MCF 10A (cell line): ENCODE results near the gene CCNI2. TPM values are rescaled to one million over a fixed set of nuclear protein-coding genes. Genes with fewer than 3 reads are reported as not detected.

Source experiments
- BruUV-seq: library from RNA; stranded (reverse); fragments of 400-500 nt; replicated peaks from 2 replicates; lab custom pipeline; 2021; lab: Mats Ljungman, UMichigan
- CTCF ChIA-PET: fragments of 300-600 bp; sonication (Branson Sonifier 250); formaldehyde crosslinking; extraction: SDS; loops from one replicate; lab custom pipeline; 2021; ENCODE audit warnings: antibody characterized with exemption, inconsistent platforms; lab: Yijun Ruan, JAX
- POLR2A ChIA-PET: fragments of 300-600, 350-650 bp; sonication (Branson Sonifier 250); formaldehyde crosslinking; extraction: SDS; loops from one replicate; lab custom pipeline; 2020; ENCODE audit warnings: antibody characterized with exemption, inconsistent platforms; lab: Yijun Ruan, JAX
- DNase-seq: peaks from one replicate; pipeline ENCODE4 v3.0.0-alpha.2; 2018; ENCODE audit not compliant: unreplicated experiment
- H3K27ac Mint-ChIP-seq: one replicate; pipeline ENCODE4 v1.8.0; 2022; ENCODE audit warnings: mild to moderate bottlenecking, low read depth, mixed read lengths; ENCODE audit not compliant: unreplicated experiment
- H3K27me3 Mint-ChIP-seq: one replicate; pipeline ENCODE4 v1.8.0; 2022; ENCODE audit warnings: mixed read lengths; ENCODE audit not compliant: insufficient read depth, unreplicated experiment
- H3K36me3 Mint-ChIP-seq: one replicate; pipeline ENCODE4 v1.8.0; 2022; ENCODE audit warnings: mild to moderate bottlenecking, moderate library complexity, mixed read lengths; ENCODE audit not compliant: insufficient read depth, unreplicated experiment
- H3K4me1 Mint-ChIP-seq: one replicate; pipeline ENCODE4 v1.8.0; 2022; ENCODE audit warnings: mixed read lengths; ENCODE audit not compliant: insufficient read depth, unreplicated experiment
- H3K4me3 Mint-ChIP-seq: one replicate; pipeline ENCODE4 v1.8.0; 2022; ENCODE audit warnings: mild to moderate bottlenecking, moderate library complexity, mixed read lengths; ENCODE audit not compliant: unreplicated experiment
- H3K9me3 Mint-ChIP-seq: one replicate; pipeline ENCODE4 v1.8.0; 2022; ENCODE audit warnings: mixed read lengths; ENCODE audit not compliant: unreplicated experiment
- intact Hi-C: fragments of 100-400 bp; cut with micrococcal nuclease; formaldehyde crosslinking; loops from 2 replicates; pipeline ENCODE4 v1.14.1; 2022
- total RNA-seq: library from RNA; stranded (reverse); gene quantifications from 2 replicates; pipeline ENCODE4 v1.2.3, GENCODE V29; 2022
- TF ChIP-seq, protein P1 (sequence below): fragments of 200-600 bp; IDR thresholded peaks from one replicate; pipeline ENCODE4 v1.8.0; 2022; ENCODE audit warnings: antibody characterized with exemption, mild to moderate bottlenecking; ENCODE audit not compliant: unreplicated experiment

CCNI2 gene
- total RNA-seq, 1 experiment from 2014 or later = 0.16 TPM

DNA sequence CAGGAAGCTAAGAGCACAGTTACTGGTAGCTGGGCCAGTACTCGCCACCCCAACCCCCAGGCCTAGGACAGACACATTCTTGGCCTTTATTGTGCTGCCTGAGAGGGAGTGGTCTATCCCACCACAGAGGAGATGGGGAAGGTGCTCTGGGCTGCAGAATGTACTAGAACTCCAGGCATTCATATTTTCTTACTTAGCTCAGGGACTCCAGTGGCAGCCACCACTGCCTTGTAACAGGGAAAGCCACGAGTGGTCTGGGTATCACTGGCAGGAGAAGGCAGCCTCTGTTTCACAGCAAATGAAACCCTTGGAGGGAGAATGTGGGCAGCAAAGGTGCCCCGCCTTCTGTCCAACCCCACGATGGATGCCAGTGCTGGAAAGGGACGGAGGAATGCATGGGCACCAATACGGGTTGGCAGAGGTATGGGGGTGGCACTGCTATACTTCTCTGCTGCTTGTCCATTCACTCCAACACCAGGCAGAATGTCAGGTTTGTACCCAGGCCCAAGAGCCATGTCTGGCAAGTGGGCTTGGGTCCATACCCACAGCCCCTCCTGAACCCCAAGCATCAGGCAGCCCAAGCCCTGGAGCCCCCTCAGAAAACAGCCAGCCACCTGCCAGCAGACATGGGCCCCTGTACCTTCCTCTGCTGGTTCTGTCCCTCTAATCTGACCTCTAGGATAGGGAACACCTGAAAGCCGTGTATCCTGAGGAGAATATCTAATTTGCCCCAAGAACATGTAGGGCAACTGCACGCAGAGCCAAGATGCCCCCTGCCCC is 25.3 kb downstream of the CCNI2 start:
- Mint-ChIP-seq H3K9me3 (no peaks in the 10 kb centered on the region), H3K27ac (no peak overlapping the region), H3K4me3 (no peak overlapping the region), H3K27me3 (no peaks in the 10 kb centered on the region), H3K4me1 (peaks cover 19% of the 10 kb centered on the region), H3K36me3 (no peaks in the 10 kb centered on the region)
- ChIA-PET POLR2A (interaction anchor here (0.7 to 1.0 kb wide), 2 partner anchors 9 to 34 kb away, joined by 3 to 7 read pairs; no protein-coding TSS in a partner anchor), CTCF (interaction anchor here (0.9 to 1.4 kb wide), 2 partner anchors 18 to 245 kb away, joined by 3 read pairs; no protein-coding TSS in a partner anchor)
- intact Hi-C loops = no loop called here
- TF ChIP-seq, protein P1, sequence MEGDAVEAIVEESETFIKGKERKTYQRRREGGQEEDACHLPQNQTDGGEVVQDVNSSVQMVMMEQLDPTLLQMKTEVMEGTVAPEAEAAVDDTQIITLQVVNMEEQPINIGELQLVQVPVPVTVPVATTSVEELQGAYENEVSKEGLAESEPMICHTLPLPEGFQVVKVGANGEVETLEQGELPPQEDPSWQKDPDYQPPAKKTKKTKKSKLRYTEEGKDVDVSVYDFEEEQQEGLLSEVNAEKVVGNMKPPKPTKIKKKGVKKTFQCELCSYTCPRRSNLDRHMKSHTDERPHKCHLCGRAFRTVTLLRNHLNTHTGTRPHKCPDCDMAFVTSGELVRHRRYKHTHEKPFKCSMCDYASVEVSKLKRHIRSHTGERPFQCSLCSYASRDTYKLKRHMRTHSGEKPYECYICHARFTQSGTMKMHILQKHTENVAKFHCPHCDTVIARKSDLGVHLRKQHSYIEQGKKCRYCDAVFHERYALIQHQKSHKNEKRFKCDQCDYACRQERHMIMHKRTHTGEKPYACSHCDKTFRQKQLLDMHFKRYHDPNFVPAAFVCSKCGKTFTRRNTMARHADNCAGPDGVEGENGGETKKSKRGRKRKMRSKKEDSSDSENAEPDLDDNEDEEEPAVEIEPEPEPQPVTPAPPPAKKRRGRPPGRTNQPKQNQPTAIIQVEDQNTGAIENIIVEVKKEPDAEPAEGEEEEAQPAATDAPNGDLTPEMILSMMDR = no peak
- no TSS peak for BruUV-seq
- no peak for DNase-seq

DNA sequence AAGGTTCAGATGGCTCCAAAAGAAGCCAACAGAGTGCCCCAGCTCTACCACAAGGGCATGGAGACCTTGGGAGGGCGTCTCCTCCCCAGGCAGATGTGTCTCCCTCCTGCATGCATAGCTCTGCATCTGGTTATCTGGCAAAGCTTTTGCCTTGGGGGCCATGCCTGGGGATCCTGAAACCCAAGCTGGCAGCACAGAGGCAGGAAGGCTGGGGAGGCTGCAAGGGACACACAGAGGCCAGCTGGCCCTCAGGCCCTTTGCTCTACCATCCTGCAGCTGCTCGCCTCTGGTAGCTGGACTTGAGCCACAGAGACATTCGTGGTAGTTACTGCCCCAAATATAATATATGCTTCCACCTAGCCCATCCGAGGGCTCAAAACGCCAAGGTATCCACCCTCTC is 25.9 kb downstream of the CCNI2 start:
- BruUV-seq = no TSS peak
- Mint-ChIP-seq H3K4me3 (no peak overlapping the region), H3K4me1 (peaks cover 19% of the 10 kb centered on the region), H3K27ac (peak overlapping the region; percentile 10), H3K36me3 (no peaks in the 10 kb centered on the region), H3K27me3 (no peaks in the 10 kb centered on the region), H3K9me3 (no peaks in the 10 kb centered on the region)
- CTCF ChIA-PET = interaction anchor here (1.4 to 3.9 kb wide), 2 partner anchors 47 to 246 kb away, joined by 3 to 26 read pairs; no protein-coding TSS in a partner anchor
- intact Hi-C loops = no loop called here
- TF ChIP-seq, protein P1 = no peak
- no peak for DNase-seq
- POLR2A ChIA-PET = interaction anchor here (1.0 kb wide), 1 partner anchor 34 kb away, joined by 3 read pairs; no protein-coding TSS in a partner anchor

DNA sequence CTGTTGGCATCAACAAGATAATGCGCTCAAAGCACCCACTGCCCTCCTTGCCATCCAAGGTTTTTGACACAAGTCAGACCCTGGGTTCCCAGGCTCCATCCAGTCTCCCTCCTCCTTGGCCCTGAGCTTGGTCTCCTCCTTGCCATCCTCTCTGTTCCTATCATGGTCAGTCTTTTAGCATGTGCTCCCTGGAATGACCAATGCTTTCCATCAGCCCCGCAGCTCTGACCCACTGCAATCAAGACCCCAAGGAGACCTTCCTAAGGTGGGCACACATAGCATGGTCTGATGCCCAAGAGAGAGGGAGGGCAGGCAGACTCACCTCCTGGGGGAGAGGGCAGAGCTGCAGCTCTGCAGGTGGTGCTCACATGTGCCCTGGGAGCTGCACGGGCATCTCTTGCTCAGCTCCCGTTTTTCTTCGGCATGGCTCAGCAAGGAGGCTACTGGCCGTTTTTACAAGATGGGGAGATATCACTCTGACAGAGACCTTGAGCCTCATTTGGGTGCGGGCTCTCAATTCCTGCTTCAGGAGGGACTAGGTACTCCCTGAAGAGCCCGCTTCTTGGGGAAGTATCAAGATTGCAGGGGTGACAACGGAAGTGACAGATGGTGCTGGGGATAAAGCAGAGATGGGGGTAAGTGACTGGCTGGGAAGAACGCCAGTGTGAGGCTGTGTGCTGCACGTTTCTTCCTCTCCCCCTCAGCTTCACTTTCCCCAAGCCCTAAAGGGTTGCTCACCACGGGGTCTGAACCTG is 26.6 kb downstream of the CCNI2 start:
- DNase-seq = no peak
- Mint-ChIP-seq H3K4me3 (no peak overlapping the region), H3K9me3 (no peaks in the 10 kb centered on the region), H3K4me1 (peaks cover 22% of the 10 kb centered on the region), H3K27ac (peak overlapping the region; percentile 10), H3K27me3 (no peaks in the 10 kb centered on the region), H3K36me3 (no peaks in the 10 kb centered on the region)
- intact Hi-C loops = no loop called here
- TF ChIP-seq, protein P1 = no peak
- ChIA-PET CTCF (interaction anchor here (0.6 to 3.9 kb wide), 3 partner anchors 46 to 276 kb away, joined by 3 to 26 read pairs (median 3); no protein-coding TSS in a partner anchor), POLR2A (interaction anchor here (1.0 kb wide), 1 partner anchor 35 kb away, joined by 3 read pairs; no protein-coding TSS in a partner anchor)
- BruUV-seq = no TSS peak
